HL-60 (cell line): ENCODE data around the gene IGF1.

Experiments used
- DNase-seq, 2 experiments: peaks; one replicate each; pipeline ENCODE4 v3.0.0-alpha.2; 2010 to 2020; ENCODE audit warnings: low read depth in 1 of 2, low spot score in 1 of 2
- H3K27ac ChIP-seq: fragments of 250-450 bp; sonication (Bioruptor Pico); replicated peaks from 2 replicates; pipeline ENCODE4 v1.5.1; 2020; ENCODE audit warnings: mild to moderate bottlenecking, moderate library complexity
- H3K27me3 ChIP-seq: fragments of 250-450 bp; sonication (Bioruptor Pico); 2 replicates; pipeline ENCODE4 v1.5.1; 2021; ENCODE audit warnings: mild to moderate bottlenecking, moderate library complexity; ENCODE audit not compliant: insufficient read depth, poor library complexity, severe bottlenecking
- H3K4me3 ChIP-seq: replicated peaks from 2 replicates; pipeline ENCODE4 v1.5.1; 2011; ENCODE audit warnings: mild to moderate bottlenecking, control low read depth, low read length; ENCODE audit not compliant: insufficient read depth
- GABPA ChIP-seq: IDR thresholded peaks from 2 replicates; pipeline ENCODE4 v1.6.1; 2012; ENCODE audit warnings: low read depth
- POLR2AphosphoS5 ChIP-seq: IDR thresholded peaks from 2 replicates; pipeline ENCODE4 v1.6.1; 2012; ENCODE audit warnings: low read depth
- REST ChIP-seq: IDR thresholded peaks from 2 replicates; pipeline ENCODE4 v1.6.1; 2012; ENCODE audit warnings: low read depth; ENCODE audit not compliant: insufficient replicate concordance
- SPI1 ChIP-seq: IDR thresholded peaks from 2 replicates; pipeline ENCODE4 v1.6.1; 2012; ENCODE audit warnings: low read depth, mild to moderate bottlenecking, borderline replicate concordance
- TF ChIP-seq, protein P1 (sequence below): IDR thresholded peaks from one replicate; pipeline ENCODE4 v1.5.1; 2011; ENCODE audit warnings: low read length, control low read depth, inconsistent platforms; ENCODE audit not compliant: insufficient read depth

IGF1 gene

DNA sequence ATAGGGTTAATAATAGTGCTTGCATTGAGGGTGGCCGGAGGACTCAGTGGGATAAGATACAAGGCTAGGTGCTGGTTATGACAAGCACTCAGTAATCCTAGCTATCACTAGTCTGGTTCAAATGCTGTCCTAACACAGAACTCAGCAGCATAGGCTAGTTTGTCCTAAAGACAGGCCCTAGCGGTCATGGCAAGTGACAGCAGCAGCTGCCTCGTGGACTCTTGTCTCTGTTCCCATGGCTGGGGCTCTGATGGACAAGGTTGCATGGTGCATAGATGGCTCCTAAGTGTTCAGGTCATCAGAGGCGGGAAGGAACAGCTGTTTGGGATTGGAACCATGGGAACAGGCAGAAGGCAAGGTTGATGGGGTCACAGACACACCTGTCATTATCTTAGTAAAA is 42.4 kb upstream of the IGF1 start:
- TF ChIP-seq, protein P1, sequence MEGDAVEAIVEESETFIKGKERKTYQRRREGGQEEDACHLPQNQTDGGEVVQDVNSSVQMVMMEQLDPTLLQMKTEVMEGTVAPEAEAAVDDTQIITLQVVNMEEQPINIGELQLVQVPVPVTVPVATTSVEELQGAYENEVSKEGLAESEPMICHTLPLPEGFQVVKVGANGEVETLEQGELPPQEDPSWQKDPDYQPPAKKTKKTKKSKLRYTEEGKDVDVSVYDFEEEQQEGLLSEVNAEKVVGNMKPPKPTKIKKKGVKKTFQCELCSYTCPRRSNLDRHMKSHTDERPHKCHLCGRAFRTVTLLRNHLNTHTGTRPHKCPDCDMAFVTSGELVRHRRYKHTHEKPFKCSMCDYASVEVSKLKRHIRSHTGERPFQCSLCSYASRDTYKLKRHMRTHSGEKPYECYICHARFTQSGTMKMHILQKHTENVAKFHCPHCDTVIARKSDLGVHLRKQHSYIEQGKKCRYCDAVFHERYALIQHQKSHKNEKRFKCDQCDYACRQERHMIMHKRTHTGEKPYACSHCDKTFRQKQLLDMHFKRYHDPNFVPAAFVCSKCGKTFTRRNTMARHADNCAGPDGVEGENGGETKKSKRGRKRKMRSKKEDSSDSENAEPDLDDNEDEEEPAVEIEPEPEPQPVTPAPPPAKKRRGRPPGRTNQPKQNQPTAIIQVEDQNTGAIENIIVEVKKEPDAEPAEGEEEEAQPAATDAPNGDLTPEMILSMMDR, result no peak
- TF ChIP-seq SPI1, result no peak
- no peak for TF ChIP-seq REST
- TF ChIP-seq GABPA, result no peak
- TF ChIP-seq POLR2AphosphoS5, result no peak
- no peak overlapping the region for H3K4me3 ChIP-seq
- no peak for DNase-seq
- H3K27ac ChIP-seq, result no peak overlapping the region
- H3K27me3 ChIP-seq, result no peaks in the 10 kb centered on the region

DNA sequence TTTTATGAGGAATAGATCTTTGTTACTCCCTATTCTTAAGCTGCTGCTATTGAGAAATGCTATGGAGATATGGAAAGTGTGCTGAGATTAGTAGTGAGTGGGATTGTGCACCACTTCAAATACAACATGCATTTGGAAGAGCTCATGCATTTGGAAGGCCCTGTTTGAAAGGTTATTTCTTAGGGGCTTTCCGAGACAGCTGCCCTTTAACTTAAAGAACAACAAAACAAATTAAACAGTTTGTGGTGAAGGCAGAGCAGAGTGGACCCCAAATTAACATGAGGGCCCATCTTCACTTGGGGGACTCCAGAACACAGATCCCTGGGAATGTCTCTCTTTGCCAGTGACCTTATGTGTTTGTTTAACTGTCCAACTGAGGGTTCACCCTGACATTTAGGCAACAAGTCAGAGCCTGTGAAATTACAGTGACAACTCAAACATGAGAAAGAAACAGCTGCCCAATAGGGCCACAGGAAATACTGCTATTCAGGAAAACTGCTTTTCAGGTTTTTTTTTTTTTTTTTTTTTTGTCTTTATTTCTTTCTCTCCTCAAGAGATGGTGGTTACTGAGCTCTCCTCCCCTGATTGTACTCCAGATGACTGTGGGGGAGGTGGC is 41.4 kb upstream of the IGF1 start:
- no peaks in the 10 kb centered on the region for H3K27me3 ChIP-seq
- DNase-seq, result no peak
- TF ChIP-seq POLR2AphosphoS5 (no peak), SPI1 (no peak), GABPA (no peak), REST (no peak)
- TF ChIP-seq, protein P1, result no peak

GRCh38 chr12:102518871-102519270 is 38.5 kb upstream of the IGF1 start:
- TF ChIP-seq SPI1 (no peak), GABPA (no peak), REST (no peak), POLR2AphosphoS5 (no peak)
- TF ChIP-seq, protein P1, result no peak
- Histone ChIP-seq H3K27me3 (no peaks in the 10 kb centered on the region), H3K4me3 (no peak overlapping the region), H3K27ac (no peak overlapping the region)
- no peak for DNase-seq

More for the DNA sequence above, 41.4 kb upstream of the IGF1 start:
- Histone ChIP-seq H3K4me3 (no peak overlapping the region), H3K27ac (no peak overlapping the region)
